ENCODE data around the gene MEP1B. TPM values are rescaled to one million over a fixed set of nuclear protein-coding genes. Genes with fewer than 3 reads are reported as not detected.
A peak's percentile ranks its signal among the peaks of the same experiment; 100 is the strongest.

MEP1B gene
- total RNA-seq, 1 experiment from 2014 or later, result not detected

DNA sequence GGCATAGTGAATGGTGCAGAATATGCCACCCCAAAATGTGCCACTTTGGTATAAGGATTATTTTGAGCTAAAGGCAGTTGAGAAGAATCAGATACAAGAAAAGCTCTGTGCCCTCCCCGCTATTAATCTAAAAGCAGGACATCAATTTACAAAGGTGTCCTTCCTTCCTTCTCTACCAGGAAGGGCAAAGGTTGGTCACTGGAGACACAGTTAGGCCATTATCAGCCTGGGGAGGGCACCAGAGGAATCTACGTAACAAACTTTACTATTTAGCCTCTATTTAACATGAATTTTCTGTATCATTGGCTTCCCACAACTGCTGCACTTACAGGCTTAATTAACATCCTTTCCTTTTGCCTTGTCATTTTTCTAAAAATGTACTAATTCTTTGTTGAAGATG is 52.6 kb downstream of the MEP1B start:
- no peak for DNase-seq
- no peaks in the 10 kb centered on the region for H3K36me3 ChIP-seq (replicated peaks; ENCODE audit: control insufficient read depth, insufficient read depth, low read length)
- no peak overlapping the region for H3K4me3 ChIP-seq (ENCODE audit: insufficient read depth, low read depth, low read length)
- no peaks in the 10 kb centered on the region for H3K27me3 ChIP-seq (ENCODE audit: control insufficient read depth, insufficient read depth, low read length)

- no peak for DNase-seq
- Histone ChIP-seq H3K36me3 (replicated peaks; ENCODE audit: control insufficient read depth, insufficient read depth, low read length) (no peaks in the 10 kb centered on the region), H3K27me3 (ENCODE audit: control insufficient read depth, insufficient read depth, low read length) (no peaks in the 10 kb centered on the region), H3K4me3 (ENCODE audit: insufficient read depth, low read depth, low read length) (no peak overlapping the region)
Measured at GRCh38 chr18:32243358-32243757, 53.5 kb downstream of the MEP1B start.

GRCh38 chr18:32244881-32245280 is 55.0 kb downstream of the MEP1B start:
- no peak for DNase-seq
- Histone ChIP-seq H3K36me3 (replicated peaks; ENCODE audit: control insufficient read depth, insufficient read depth, low read length) (no peaks in the 10 kb centered on the region), H3K27me3 (ENCODE audit: control insufficient read depth, insufficient read depth, low read length) (no peaks in the 10 kb centered on the region), H3K4me3 (ENCODE audit: insufficient read depth, low read depth, low read length) (no peak overlapping the region)

- H3K36me3 ChIP-seq (replicated peaks; ENCODE audit: control insufficient read depth, insufficient read depth, low read length), result no peaks in the 10 kb centered on the region
- no peaks in the 10 kb centered on the region for H3K27me3 ChIP-seq (ENCODE audit: control insufficient read depth, insufficient read depth, low read length)
- no peak for DNase-seq
- H3K4me3 ChIP-seq (ENCODE audit: insufficient read depth, low read depth, low read length), result no peak overlapping the region
Measured at GRCh38 chr18:32249147-32249929, 59.5 kb downstream of the MEP1B start.

- Histone ChIP-seq H3K36me3 (replicated peaks; ENCODE audit: control insufficient read depth, insufficient read depth, low read length) (no peaks in the 10 kb centered on the region), H3K4me3 (ENCODE audit: insufficient read depth, low read depth, low read length) (no peak overlapping the region), H3K27me3 (ENCODE audit: control insufficient read depth, insufficient read depth, low read length) (no peaks in the 10 kb centered on the region)
- DNase-seq, result no peak
Measured at GRCh38 chr18:32251466-32251865, 61.6 kb downstream of the MEP1B start.

- Histone ChIP-seq H3K27me3 (ENCODE audit: control insufficient read depth, insufficient read depth, low read length) (no peaks in the 10 kb centered on the region), H3K36me3 (replicated peaks; ENCODE audit: control insufficient read depth, insufficient read depth, low read length) (no peaks in the 10 kb centered on the region), H3K4me3 (ENCODE audit: insufficient read depth, low read depth, low read length) (no peak overlapping the region)
- DNase-seq, result no peak
Measured at GRCh38 chr18:32252141-32252860, 62.5 kb downstream of the MEP1B start.

DNA sequence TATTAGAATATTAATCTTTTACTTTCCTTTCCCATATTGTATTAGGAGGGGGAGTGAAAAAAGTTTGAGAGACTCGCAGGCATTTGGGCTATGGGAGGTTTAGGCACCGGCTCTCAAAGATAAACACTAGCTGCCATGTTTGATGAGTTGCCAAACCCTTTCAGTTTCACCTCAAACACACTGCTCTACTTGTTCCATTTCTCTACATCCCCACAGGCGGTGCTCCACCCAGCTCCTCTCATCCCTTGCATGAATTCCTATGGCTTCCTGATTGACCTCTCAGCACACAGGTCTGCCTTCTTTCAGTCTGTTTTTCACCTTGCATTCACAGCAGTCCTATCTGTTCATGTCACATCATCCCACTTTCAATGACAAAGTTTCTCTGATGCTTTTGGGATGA is 65.7 kb downstream of the MEP1B start:
- H3K4me3 ChIP-seq (ENCODE audit: insufficient read depth, low read depth, low read length), result no peak overlapping the region
- H3K27me3 ChIP-seq (ENCODE audit: control insufficient read depth, insufficient read depth, low read length), result no peaks in the 10 kb centered on the region
- H3K36me3 ChIP-seq (replicated peaks; ENCODE audit: control insufficient read depth, insufficient read depth, low read length), result no peaks in the 10 kb centered on the region
- no peak for DNase-seq

DNA sequence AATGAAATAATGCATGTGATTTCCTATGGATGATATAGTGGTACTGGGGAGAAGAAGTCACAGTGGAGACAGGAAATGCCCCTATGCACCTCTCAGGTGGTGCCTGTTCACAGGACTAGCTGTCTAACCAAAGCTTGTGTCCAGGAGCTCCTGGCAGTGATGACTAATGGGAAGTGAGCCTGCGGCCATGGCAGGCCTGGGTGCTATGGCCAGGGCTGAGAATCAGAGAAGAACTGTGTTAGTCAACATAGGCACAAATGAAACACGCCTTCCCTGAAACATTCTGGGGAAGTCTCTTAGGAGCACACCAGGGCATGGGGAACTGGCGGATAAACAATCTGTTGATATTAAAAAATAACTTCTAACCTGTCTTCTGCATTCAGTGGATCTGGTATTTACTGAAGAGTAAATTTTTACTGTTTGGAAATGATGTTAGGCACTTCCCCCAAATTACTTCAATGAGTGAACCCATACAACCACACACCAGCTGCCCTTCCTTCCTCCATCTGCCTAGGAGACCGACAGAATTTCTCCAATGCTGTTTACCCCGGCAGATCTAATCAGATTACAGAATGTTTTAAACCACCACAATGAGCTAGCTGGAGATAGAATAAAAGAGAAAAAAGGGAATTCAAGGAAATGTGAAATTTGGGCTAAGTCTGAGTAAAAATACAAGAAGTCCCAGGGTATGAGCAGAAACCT is 67.4 kb downstream of the MEP1B start:
- no peaks in the 10 kb centered on the region for H3K36me3 ChIP-seq (replicated peaks; ENCODE audit: control insufficient read depth, insufficient read depth, low read length)
- no peak for DNase-seq
- H3K27me3 ChIP-seq (ENCODE audit: control insufficient read depth, insufficient read depth, low read length), result no peaks in the 10 kb centered on the region
- no peak overlapping the region for H3K4me3 ChIP-seq (ENCODE audit: insufficient read depth, low read depth, low read length)

GRCh38 chr18:32258148-32258547 is 68.3 kb downstream of the MEP1B start:
- H3K4me3 ChIP-seq (ENCODE audit: insufficient read depth, low read depth, low read length), result no peak overlapping the region
- no peaks in the 10 kb centered on the region for H3K27me3 ChIP-seq (ENCODE audit: control insufficient read depth, insufficient read depth, low read length)
- H3K36me3 ChIP-seq (replicated peaks; ENCODE audit: control insufficient read depth, insufficient read depth, low read length), result no peaks in the 10 kb centered on the region
- no peak for DNase-seq

DNA sequence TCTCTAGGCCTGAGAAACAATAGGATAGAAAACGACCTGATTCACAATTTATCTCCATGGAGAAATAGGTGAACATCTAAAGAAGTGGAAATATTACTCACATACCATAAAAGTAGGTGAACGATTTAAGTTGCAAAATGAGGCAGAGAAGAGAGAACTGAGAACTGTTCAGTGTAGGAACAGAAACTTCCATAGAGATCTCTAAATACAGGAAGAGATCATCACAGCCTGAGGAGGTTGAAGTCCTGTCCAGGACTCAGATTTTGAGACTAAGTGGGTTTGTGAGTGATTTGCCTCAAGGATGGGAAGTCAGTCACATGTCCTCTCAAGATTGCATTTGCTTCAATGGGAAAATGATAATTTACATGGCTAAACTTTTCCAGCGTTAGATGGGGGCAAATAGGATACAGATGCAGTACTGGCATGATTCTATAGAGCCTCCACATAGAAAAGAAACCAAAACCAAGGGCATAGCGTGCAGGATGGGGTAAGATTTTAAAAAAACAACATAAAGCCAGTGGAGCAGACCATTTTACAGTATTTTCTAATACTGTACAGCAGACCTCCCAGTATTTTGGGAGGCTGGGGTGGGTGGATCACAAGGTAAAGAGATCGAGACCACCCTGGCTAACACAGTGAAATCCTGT is 68.8 kb downstream of the MEP1B start:
- H3K4me3 ChIP-seq (ENCODE audit: insufficient read depth, low read depth, low read length), result no peak overlapping the region
- H3K36me3 ChIP-seq (replicated peaks; ENCODE audit: control insufficient read depth, insufficient read depth, low read length), result no peaks in the 10 kb centered on the region
- no peaks in the 10 kb centered on the region for H3K27me3 ChIP-seq (ENCODE audit: control insufficient read depth, insufficient read depth, low read length)

DNA sequence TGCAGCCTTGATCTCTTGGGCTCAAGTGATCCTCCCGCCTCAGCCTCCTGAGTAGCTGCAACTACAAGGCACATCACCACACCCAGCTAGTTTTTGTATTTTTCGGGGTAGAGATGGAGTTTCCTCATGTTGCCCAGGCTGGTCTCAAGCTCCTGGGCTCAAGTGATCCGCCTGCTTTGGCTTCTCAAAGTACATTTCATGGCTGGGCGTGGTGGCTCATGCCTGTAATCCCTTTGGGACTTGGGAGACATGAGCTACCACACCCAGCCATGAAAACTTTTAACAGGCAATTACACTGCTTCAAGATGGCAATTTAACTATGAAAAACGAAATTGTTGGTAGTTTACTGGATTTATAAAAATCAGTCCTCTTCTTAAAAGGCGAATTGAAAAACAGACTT is 69.7 kb downstream of the MEP1B start:
- DNase-seq, result no peak
- no peaks in the 10 kb centered on the region for H3K36me3 ChIP-seq (replicated peaks; ENCODE audit: control insufficient read depth, insufficient read depth, low read length)
- H3K27me3 ChIP-seq (ENCODE audit: control insufficient read depth, insufficient read depth, low read length), result no peaks in the 10 kb centered on the region
- H3K4me3 ChIP-seq (ENCODE audit: insufficient read depth, low read depth, low read length), result no peak overlapping the region

More for the DNA sequence above, 68.8 kb downstream of the MEP1B start:
- DNase-seq, result no peak

DNA sequence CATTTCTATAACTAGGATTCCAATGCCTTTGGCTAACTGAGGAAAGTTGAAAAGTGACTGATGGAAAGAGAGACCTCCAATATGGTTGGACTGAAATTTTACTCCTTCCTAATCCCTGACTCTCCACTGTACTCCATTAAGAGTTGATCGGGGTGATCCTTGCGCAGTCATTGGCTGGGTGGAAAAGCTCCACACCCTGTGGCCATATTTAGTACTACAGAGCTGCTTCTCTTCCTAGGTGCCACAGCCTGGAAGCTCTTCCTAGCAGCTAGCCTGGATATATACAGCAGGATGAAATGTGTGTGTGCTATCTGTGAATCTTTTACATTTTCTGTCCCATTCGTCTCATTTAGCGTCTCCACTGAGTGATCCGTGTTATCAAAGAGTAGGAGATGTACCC is 71.2 kb downstream of the MEP1B start:
- no peak overlapping the region for H3K4me3 ChIP-seq (ENCODE audit: insufficient read depth, low read depth, low read length)
- peak; percentile 14 for DNase-seq
- no peaks in the 10 kb centered on the region for H3K27me3 ChIP-seq (ENCODE audit: control insufficient read depth, insufficient read depth, low read length)
- H3K36me3 ChIP-seq (replicated peaks; ENCODE audit: control insufficient read depth, insufficient read depth, low read length), result no peaks in the 10 kb centered on the region

GRCh38 chr18:32262092-32262491 is 72.3 kb downstream of the MEP1B start:
- no peak overlapping the region for H3K4me3 ChIP-seq (ENCODE audit: insufficient read depth, low read depth, low read length)
- no peak for DNase-seq
- H3K36me3 ChIP-seq (replicated peaks; ENCODE audit: control insufficient read depth, insufficient read depth, low read length), result no peaks in the 10 kb centered on the region
- no peaks in the 10 kb centered on the region for H3K27me3 ChIP-seq (ENCODE audit: control insufficient read depth, insufficient read depth, low read length)

GRCh38 chr18:32264401-32264800 is 74.6 kb downstream of the MEP1B start:
- Histone ChIP-seq H3K4me3 (ENCODE audit: insufficient read depth, low read depth, low read length) (no peak overlapping the region), H3K27me3 (ENCODE audit: control insufficient read depth, insufficient read depth, low read length) (no peaks in the 10 kb centered on the region), H3K36me3 (replicated peaks; ENCODE audit: control insufficient read depth, insufficient read depth, low read length) (no peaks in the 10 kb centered on the region)
- DNase-seq, result no peak
